B cell (primary cell): Measurements from ENCODE around the gene PHLDB1. TPM values are rescaled to one million over a fixed set of nuclear protein-coding genes. Genes with fewer than 3 reads are reported as not detected.

Experiments used
- polyA plus RNA-seq: library from polyadenylated mRNA; depleted of rRNA; stranded (reverse); fragments of >200 nt; gene quantifications from 2 replicates; pipeline ENCODE4 v1.2.3, GENCODE V29; 2012
- small RNA-seq: library from RNA; depleted of rRNA; stranded (forward); fragments of <200 nt; gene quantifications from one replicate; pipeline ENCODE3, GENCODE V24; 2012; ENCODE audit warnings: low replicate concordance, low read depth; ENCODE audit not compliant: insufficient read length
- total RNA-seq, 2 donors: library from RNA; stranded (reverse); fragments of 120-200 nt in 1 of 2; gene quantifications; 1 replicate in 1 of 2; 2 replicates in 1 of 2; pipeline versions ENCODE4 v1.2.3 to v1.2.4, GENCODE V29; 2013 to 2022

PHLDB1 gene
- total and polyA plus RNA-seq, 2 donors (not counting 1 experiment from before 2014, with no cell fraction given) = 0.46 to 2.4 TPM

Small RNA genes within 50 kb of the gene (small RNA-seq; reads per million reads assigned to genes)
- gene RNU6-1157P (not detected), gene RNU6-376P (not detected)

Other genes starting within 250 kb of the PHLDB1 start
- 37.3 and 37.7 TPM in 2 replicates for gene UBE4A, start 248.0 kb upstream of the PHLDB1 start, total RNA-seq
- gene UBE4A, start 248.0 kb upstream of the PHLDB1 start, polyA plus RNA-seq = 14.7 and 15.2 TPM in 2 replicates
- gene ATP5MG, start 206.0 kb upstream of the PHLDB1 start, total RNA-seq = 111 and 118 TPM in 2 replicates
- gene ATP5MG, start 206.0 kb upstream of the PHLDB1 start, polyA plus RNA-seq = 142 and 168 TPM in 2 replicates
- gene KMT2A, start 171.1 kb upstream of the PHLDB1 start, total RNA-seq = 175 and 198 TPM in 2 replicates
- 32.1 and 42.5 TPM in 2 replicates for gene KMT2A, start 171.1 kb upstream of the PHLDB1 start, polyA plus RNA-seq
- gene TTC36, start 80.1 kb upstream of the PHLDB1 start, total RNA-seq = 0.73 and 0.79 TPM in 2 replicates
- gene TTC36, start 80.1 kb upstream of the PHLDB1 start, polyA plus RNA-seq = 0.19 TPM in 1 of 2 replicates, not detected in the other
- gene TMEM25, start 76.4 kb upstream of the PHLDB1 start, total RNA-seq = 16.3 and 16.9 TPM in 2 replicates
- 19.2 and 21.4 TPM in 2 replicates for gene TMEM25, start 76.4 kb upstream of the PHLDB1 start, polyA plus RNA-seq
- gene IFT46, start 41.7 kb upstream of the PHLDB1 start, total RNA-seq = 16.5 and 18.6 TPM in 2 replicates
- 9.9 and 10.9 TPM in 2 replicates for gene IFT46, start 41.7 kb upstream of the PHLDB1 start, polyA plus RNA-seq
- gene ARCN1, start 35.2 kb upstream of the PHLDB1 start, total RNA-seq = 74.7 and 83.2 TPM in 2 replicates
- 35.8 and 42.9 TPM in 2 replicates for gene ARCN1, start 35.2 kb upstream of the PHLDB1 start, polyA plus RNA-seq
- not detected in 2 replicates for gene TREH, start 72.0 kb downstream of the PHLDB1 start, total RNA-seq
- gene TREH, start 72.0 kb downstream of the PHLDB1 start, polyA plus RNA-seq = not detected in 2 replicates
- gene DDX6, start 183.5 kb downstream of the PHLDB1 start, total RNA-seq = 255 and 256 TPM in 2 replicates
- 36.7 and 81.0 TPM in 2 replicates for gene DDX6, start 183.5 kb downstream of the PHLDB1 start, polyA plus RNA-seq